Measurements from ENCODE around the gene LCP1.
"Not testable (repeated sequence)": the region's sequence is repeated elsewhere in the genome, so short reads cannot be mapped to it uniquely, and the experiment has no call there.

The LCP1 gene

DNA sequence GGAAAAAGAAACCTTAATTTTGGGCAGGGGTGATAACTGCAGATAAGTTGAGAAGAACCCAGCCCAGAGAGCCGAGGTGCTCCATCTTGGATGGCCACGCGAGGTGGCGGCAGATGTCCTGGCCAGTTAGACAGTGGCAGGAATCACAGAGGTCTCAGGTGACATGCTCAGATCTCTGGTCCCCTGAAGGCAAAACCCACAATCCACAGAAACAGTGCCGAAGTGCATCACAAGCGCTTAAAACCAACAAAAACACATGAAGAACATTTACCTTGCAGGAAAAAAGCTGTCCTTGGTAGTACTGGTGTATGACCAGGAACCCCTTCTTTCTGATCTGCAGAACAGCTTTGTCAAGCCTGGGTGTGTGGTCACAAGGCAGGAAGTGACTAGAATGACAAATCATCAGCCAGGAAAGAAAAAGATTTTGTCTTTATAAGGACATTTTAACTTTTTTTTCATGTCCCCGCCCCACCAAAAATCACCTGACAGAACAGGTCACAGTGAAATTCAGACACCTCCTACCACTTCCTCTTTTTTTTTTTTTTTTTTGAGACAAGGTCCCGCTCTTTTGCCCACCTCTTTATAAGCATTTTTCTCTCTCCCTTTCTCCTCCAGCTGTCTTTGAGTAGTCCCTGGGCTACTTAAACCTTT lies at the start of gene LCP1:
LCP1 (minus strand) TSS at position 338 of the 651 bp plus-strand sequence. CDS start 22,515 bp downstream, outside the sequence.
- no peak for DNase-seq (ENCODE audit: low read depth)

DNA sequence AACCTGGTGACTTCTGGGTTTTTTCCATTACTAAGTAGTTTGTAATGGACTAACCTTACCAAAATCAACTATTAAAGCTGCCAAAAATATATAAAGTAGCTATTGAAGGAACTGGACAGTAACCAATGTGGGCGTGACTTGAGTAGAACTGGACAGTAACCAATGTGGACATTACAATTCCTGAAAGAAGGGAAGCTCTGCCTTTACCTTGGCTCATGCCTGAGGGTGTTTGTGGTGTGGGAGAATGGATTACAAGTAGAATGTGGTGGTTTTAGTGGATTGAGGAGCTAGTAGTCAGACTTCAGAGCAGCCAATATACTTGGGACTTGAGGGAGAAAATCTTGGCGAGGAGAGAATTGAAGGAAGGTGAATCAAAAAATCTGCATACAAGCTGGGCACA lies 47.3 kb upstream of the LCP1 start:
- DNase-seq (ENCODE audit: low read depth) = no peak

- DNase-seq (ENCODE audit: low read depth) = not testable (repeated sequence)
These were observed 38.3 kb upstream of the LCP1 start for GRCh38 chr13:46220234-46220633.

DNA sequence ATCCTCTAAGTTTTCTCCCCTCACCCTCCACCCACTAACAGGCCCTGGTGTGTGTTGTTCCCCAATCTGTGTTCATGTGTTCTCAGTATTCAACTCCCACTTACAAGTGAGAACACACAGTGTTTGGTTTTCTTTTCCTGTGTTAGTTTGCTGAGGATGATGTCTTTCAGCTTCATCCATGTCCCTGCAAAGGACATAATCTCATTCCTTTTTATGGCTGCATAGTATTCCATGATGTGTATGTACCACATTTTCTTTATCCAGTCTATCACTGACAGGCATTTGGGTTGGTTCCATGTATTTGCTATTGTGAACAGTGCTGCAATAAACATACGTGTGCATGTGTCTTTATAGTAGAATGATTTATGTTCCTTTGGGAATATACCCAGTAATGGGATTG lies 32.8 kb upstream of the LCP1 start:
- DNase-seq (ENCODE audit: low read depth) = not testable (repeated sequence)

DNA sequence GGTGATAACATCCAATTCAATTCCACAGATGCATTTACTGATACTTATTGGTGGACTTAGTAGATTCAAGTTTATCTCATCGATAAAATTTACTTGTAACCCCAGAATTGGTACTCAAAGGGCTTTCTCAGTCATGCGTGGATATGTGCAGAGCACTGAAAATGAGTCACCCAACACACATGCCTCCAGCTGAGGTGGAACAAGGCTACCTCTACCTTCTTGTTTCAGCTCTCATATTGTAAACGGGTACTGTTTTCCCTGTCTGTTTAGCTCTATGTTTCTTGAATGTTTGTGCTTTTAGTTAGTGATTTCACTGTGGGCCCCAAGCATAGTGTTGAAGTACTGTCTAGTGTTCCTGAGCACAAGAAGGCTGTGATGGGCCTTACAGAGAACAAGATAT lies 31.3 kb upstream of the LCP1 start:
- no peak for DNase-seq (ENCODE audit: low read depth)

DNA sequence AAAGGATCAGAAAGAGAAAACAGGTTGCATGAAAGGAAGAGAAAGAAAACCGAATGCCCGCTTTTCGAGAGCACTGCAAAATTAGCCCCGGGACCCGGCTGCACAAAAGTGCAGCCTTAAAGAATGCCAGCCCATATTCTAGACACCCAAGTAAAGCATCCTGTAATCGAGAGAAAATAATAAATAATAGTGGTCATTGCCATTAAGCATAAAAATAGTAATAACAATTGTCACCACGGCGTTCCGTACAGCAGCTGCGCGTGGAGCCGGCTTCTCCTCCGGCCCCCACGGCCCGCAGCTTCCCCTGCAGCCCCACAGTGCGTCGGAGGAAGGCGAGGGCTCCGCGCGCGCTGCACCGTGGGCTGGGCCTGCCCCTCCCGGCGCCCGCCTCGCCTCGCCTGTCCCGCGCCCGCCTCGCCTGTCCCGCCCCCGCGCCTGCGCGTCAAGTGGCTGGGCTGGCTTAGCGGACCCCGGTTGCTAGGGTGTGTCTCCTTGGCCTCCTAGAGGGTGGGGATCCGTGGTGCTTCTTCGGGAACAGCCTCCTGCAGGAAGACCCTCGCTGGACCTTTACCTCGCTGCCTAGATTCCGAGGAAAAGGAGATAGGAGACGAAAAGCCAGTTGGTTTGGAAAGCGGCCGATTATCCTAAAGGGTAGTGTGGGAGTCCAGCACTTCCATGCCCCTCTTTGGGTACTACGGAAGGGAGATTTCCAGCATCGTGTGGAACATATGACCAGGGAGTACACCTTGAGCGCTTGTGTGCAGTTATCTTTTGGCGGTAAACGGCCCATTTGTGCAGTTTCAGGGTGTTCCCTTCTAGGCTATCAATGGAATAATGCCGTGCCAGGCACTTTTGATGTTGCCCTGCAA lies 29.7 kb upstream of the LCP1 start, which contains the start of gene LRRC63:
LRRC63 (plus strand) TSS at position 446 of the 869 bp plus-strand sequence. CDS start 1,107 bp downstream, outside the sequence.
- no peak for DNase-seq (ENCODE audit: low read depth)

DNA sequence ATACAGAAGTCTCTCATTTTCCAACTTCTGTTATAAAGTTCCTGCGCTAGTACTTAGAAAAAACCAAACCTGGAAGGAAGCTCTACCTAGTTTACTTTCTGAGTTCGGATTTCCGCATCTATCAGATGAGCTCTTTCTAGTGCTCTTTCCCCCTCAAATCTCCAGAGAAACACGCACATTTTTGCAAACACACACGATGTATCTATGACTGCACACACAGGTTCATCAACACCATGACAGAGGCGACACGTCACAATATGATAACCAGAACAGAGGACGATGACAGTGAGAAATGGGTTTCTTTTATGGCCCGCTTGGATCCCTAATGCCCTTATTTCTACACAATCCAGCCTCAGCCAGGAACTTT lies 29.1 kb upstream of the LCP1 start:
- no peak for DNase-seq (ENCODE audit: low read depth)

- no peak for DNase-seq (ENCODE audit: low read depth)
These were observed 28.5 kb upstream of the LCP1 start for GRCh38 chr13:46210362-46211083.

GRCh38 chr13:46207828-46208227 lies 25.9 kb upstream of the LCP1 start:
- no peak for DNase-seq (ENCODE audit: low read depth)

- no peak for DNase-seq (ENCODE audit: low read depth)
These were observed 24.2 kb upstream of the LCP1 start for GRCh38 chr13:46206143-46206542.

DNA sequence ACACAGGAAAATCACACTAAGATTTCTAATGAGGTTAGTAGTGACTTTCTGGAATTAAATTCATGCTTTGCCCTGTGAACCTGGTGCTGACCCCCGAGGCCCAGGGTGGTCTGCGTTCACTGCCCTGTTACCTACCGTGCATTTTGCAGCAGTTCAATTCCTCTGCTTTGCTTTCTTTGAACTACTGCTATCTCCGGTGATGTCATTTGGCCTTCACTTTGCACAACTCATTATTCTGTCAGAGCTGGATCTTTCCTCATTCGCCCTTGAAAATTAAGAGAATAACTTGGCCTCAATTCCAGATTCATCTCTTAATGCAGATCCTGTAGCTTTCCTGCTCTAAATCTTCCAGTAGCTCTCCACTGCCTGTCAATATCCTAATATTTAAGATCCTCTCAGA lies 21.0 kb upstream of the LCP1 start:
- DNase-seq (ENCODE audit: low read depth) = no peak

GRCh38 chr13:46202188-46202795 lies 20.3 kb upstream of the LCP1 start:
- no peak for DNase-seq (ENCODE audit: low read depth)

- DNase-seq (ENCODE audit: low read depth) = no peak
These were observed 16.8 kb upstream of the LCP1 start for GRCh38 chr13:46198696-46199193.

- DNase-seq (ENCODE audit: low read depth) = no peak
These were observed 15.5 kb upstream of the LCP1 start for GRCh38 chr13:46197299-46198048.

GRCh38 chr13:46195016-46195415 lies 13.0 kb upstream of the LCP1 start:
- DNase-seq (ENCODE audit: low read depth) = no peak

GRCh38 chr13:46192412-46192811 lies 10.4 kb upstream of the LCP1 start:
- no peak for DNase-seq (ENCODE audit: low read depth)

DNA sequence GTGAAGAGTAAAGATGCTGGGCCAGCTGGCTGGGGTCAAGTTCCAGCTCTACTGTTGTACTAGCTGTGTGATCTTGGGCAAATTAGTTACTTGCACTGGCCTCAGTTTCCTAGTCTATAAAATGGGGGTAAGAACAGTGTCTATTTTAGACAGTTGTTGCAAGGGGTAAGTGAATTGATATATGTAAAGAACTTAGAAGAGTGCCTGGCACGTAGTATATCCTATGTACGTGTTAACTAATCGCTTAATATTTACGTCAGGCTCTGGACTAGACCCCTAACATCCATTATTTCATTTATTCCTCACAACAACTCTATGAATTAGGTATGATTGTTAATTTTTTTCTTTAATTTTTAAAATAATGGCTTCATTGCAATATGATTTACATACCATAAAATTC lies 3.7 kb upstream of the LCP1 start:
- DNase-seq (ENCODE audit: low read depth) = no peak

DNA sequence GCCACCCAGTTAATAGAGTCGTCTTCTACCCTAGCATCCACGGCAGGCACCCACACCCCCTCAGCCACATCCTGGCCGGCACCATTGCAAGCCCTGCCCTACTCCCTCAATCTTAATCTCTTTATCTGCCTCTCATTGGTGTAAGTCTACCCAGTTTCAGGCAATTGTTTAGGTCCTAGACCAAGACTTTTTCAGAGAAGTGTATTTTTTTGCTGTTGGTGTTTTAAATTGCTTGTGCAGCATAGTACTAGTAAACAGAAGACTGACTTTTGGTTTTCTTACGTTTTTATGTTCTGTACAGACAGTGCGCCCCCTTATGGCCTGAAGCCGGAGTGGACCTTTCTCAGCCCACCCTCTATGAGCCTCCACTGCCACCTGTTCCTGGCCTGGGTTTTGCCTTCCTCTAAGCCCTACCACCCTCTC lies 2.3 kb upstream of the LCP1 start:
- DNase-seq (ENCODE audit: low read depth) = no peak

- DNase-seq (ENCODE audit: low read depth) = no peak
These were observed 1.3 kb upstream of the LCP1 start for GRCh38 chr13:46183018-46183946.

DNA sequence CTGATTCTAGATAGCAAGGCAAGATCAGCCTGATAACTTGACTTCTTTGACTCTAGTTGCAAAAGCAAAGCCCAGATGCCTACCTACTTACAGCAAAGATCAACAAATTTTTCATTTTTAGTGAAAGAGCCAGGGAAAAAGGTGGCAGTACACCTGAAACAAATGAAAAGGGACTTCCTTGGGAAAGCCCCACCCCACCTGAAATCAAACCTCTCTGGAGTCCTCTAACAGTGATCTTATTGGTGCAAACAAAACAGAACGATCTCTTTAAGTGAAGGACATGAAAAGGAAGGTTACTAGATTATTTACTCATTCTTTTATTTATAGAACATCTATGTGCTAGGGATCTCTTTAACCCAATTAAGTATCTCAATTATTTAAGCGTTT lies 507 bp upstream of the LCP1 start:
- DNase-seq (ENCODE audit: low read depth) = no peak
